ENCODE results near the gene SON.

- TF ChIP-seq CTCF (IDR thresholded peaks at IDR 0.05; ENCODE audit: insufficient read depth, low read length) (no peak), POLR2AphosphoS5 (IDR thresholded peaks at IDR 0.05; ENCODE audit: low read depth) (no peak)
- TF ChIP-seq, protein P1, sequence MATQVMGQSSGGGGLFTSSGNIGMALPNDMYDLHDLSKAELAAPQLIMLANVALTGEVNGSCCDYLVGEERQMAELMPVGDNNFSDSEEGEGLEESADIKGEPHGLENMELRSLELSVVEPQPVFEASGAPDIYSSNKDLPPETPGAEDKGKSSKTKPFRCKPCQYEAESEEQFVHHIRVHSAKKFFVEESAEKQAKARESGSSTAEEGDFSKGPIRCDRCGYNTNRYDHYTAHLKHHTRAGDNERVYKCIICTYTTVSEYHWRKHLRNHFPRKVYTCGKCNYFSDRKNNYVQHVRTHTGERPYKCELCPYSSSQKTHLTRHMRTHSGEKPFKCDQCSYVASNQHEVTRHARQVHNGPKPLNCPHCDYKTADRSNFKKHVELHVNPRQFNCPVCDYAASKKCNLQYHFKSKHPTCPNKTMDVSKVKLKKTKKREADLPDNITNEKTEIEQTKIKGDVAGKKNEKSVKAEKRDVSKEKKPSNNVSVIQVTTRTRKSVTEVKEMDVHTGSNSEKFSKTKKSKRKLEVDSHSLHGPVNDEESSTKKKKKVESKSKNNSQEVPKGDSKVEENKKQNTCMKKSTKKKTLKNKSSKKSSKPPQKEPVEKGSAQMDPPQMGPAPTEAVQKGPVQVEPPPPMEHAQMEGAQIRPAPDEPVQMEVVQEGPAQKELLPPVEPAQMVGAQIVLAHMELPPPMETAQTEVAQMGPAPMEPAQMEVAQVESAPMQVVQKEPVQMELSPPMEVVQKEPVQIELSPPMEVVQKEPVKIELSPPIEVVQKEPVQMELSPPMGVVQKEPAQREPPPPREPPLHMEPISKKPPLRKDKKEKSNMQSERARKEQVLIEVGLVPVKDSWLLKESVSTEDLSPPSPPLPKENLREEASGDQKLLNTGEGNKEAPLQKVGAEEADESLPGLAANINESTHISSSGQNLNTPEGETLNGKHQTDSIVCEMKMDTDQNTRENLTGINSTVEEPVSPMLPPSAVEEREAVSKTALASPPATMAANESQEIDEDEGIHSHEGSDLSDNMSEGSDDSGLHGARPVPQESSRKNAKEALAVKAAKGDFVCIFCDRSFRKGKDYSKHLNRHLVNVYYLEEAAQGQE (IDR thresholded peaks at IDR 0.05; ENCODE audit: insufficient replicate concordance, low read depth): no peak
These were observed 3.2 kb downstream of the SON start for GRCh38 chr21:33546086-33546485.
